Body of pancreas (tissue), 4 donors: ENCODE measurements around the gene MSL1. TPM values are rescaled to one million over a fixed set of nuclear protein-coding genes. Genes with fewer than 3 reads are reported as not detected.

ENCODE experiments used
- ATAC-seq: fragments of 150-250 bp; one replicate; pipeline ENCODE4 v1.9.1; 2016
- DNase-seq, 4 donors: peaks; one replicate each; pipeline ENCODE4 v3.0.0-alpha.2; 2019
- H3K27ac ChIP-seq, 4 donors: fragments of 200-600 bp; sonication (generic); 1 replicate in 3 of 4; 2 replicates in 1 of 4; pipeline versions ENCODE4 v1.5.1 to v1.6.1; 2016 to 2019; ENCODE audit warnings: mild to moderate bottlenecking in 1 of 4, mixed read lengths in 1 of 4, moderate library complexity in 1 of 4
- H3K27me3 ChIP-seq, 2 donors: fragments of 200-600 bp; sonication (generic); one replicate each; pipeline ENCODE4 v1.6.0; 2016; ENCODE audit warnings: mild to moderate bottlenecking in 1 of 2
- H3K36me3 ChIP-seq, 2 donors: fragments of 200-600 bp; sonication (generic); replicated peaks in 1 of 2; 2 replicates each; pipeline ENCODE4 v1.5.1; 2016; ENCODE audit warnings: low read depth in 2 of 2; ENCODE audit not compliant: insufficient read depth in 1 of 2
- H3K4me1 ChIP-seq: fragments of 200-600 bp; sonication (generic); one replicate; pipeline ENCODE4 v1.6.0; 2016
- H3K4me3 ChIP-seq, 2 donors: fragments of 200-600 bp; sonication (generic); 1 replicate in 1 of 2; 2 replicates in 1 of 2; pipeline ENCODE4 v1.5.1; 2016 to 2019
- H3K9me3 ChIP-seq, 3 donors: fragments of 200-600 bp; sonication (generic); 1 replicate in 2 of 3; 2 replicates in 1 of 3; pipeline ENCODE4 v1.5.1; 2016
- POLR2A ChIP-seq, 3 donors: fragments of 450-650 bp; IDR thresholded peaks; one replicate each; pipeline ENCODE4 v1.6.1; 2016; ENCODE audit warnings: antibody characterized with exemption in 3 of 3, mild to moderate bottlenecking in 2 of 3
- WGBS, 2 donors: methylation state at CpG; one replicate each; pipeline ENCODE4 v1.1.5; 2017; 5-methylcytosine and 5-hydroxymethylcytosine counted together
- intact Hi-C: fragments of 100-400 bp; cut with DNase I; formaldehyde crosslinking; loops from one replicate; pipeline ENCODE4 v1.15.1; 2023
- total RNA-seq, 2 donors: library from RNA; depleted of rRNA; stranded (reverse); fragments of >200 nt; gene quantifications; one replicate each; pipeline ENCODE4 v1.1.0, GENCODE V29; 2016
- TF ChIP-seq, protein P1 (sequence below), 7 experiments: fragments of 450-650 bp in 4 of 7; fragments of 200-600 bp in 3 of 7; sonication (generic) in 3 of 7; IDR thresholded peaks; one replicate each; pipeline ENCODE4 v1.5.1; 2016 to 2019; ENCODE audit warnings: antibody characterized with exemption in 7 of 7

MSL1 gene
- total RNA-seq, 2 donors from 2014 or later = 75.5 to 157 TPM

DNA sequence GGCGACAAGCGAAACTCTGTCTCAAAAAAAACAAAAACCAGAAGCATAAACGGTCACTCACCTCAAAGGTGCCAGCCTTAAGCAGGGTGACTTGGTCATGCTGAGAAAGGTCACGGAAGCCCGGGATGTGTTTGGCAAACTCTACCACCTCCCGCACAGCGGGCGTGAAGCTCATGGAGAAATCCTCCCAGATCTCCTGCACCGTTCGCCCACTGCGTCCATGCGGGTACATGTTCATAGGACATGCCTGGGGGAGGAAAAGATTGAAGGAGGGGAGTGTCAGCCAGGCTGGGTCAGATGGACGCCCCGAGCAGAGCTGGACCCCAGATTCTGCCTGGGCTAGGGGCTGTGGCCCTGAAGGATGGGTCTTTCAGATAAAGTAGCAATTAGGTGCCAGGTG, 26.9 kb upstream of the MSL1 start:
- no peaks in the 10 kb centered on the region for H3K27me3 ChIP-seq
- 75 to 91% methylated on average over 14 of the region's 14 CpGs for WGBS, 2 donors
- TF ChIP-seq, protein P1, sequence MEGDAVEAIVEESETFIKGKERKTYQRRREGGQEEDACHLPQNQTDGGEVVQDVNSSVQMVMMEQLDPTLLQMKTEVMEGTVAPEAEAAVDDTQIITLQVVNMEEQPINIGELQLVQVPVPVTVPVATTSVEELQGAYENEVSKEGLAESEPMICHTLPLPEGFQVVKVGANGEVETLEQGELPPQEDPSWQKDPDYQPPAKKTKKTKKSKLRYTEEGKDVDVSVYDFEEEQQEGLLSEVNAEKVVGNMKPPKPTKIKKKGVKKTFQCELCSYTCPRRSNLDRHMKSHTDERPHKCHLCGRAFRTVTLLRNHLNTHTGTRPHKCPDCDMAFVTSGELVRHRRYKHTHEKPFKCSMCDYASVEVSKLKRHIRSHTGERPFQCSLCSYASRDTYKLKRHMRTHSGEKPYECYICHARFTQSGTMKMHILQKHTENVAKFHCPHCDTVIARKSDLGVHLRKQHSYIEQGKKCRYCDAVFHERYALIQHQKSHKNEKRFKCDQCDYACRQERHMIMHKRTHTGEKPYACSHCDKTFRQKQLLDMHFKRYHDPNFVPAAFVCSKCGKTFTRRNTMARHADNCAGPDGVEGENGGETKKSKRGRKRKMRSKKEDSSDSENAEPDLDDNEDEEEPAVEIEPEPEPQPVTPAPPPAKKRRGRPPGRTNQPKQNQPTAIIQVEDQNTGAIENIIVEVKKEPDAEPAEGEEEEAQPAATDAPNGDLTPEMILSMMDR (IDR thresholded peaks at IDR 0.05) = no peak
- no peak for TF ChIP-seq POLR2A (IDR thresholded peaks at IDR 0.05)
- peaks cover 61% of the 10 kb centered on the region for H3K4me1 ChIP-seq
- H3K36me3 ChIP-seq = peaks cover 8 to 9% of the 10 kb centered on the region in 2 donors
- no peaks in the 10 kb centered on the region for H3K9me3 ChIP-seq
- peak overlapping the region; percentile 98 to 100 (median 99) for H3K27ac ChIP-seq
- intact Hi-C loops = no loop called here
- DNase-seq (no peak), ATAC-seq (no peak)
- H3K4me3 ChIP-seq = no peak overlapping the region

DNA sequence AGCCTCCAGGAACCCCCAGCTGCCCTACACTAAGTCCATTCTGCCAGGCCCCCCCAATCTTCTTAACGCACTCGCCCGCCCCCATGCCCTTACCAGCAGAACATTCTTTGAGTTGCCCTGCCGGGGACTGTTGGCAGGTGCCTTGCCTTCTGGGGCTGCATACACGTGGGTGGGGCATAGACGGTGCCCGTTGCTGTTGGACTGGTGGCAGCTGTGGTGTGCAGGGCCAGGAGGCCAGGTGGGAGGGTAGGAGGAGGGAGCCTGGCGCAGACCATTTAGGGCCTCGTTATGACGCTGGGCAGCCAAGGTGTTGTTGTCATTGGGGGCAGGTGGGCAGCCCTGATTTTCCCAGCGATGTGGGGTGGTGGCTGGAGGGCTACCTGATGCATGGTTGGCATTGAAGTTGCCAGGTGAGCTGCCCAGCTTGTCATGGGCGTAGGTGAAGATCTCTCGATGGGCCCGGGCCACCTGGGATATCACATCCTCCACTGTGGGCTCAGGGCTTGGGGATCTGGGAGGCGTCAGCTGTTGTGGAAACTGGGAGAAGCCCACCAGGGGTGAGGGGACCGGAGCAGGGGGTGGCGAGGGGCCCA, 26.3 kb upstream of the MSL1 start:
- Histone ChIP-seq H3K36me3 (peaks cover 8 to 9% of the 10 kb centered on the region in 2 donors), H3K27me3 (no peaks in the 10 kb centered on the region), H3K9me3 (no peaks in the 10 kb centered on the region), H3K27ac (peak overlapping the region; percentile 98 to 100 (median 99)), H3K4me1 (peaks cover 66% of the 10 kb centered on the region), H3K4me3 (no peak overlapping the region)
- TF ChIP-seq, protein P1 (IDR thresholded peaks at IDR 0.05) = no peak
- no peak for TF ChIP-seq POLR2A (IDR thresholded peaks at IDR 0.05)
- 49 to 52% methylated on average over 7 to 17 of the region's 17 CpGs for WGBS, 2 donors
- intact Hi-C loops = no loop called here
- ATAC-seq (no peak), DNase-seq (peak in 3 of 4 donors; percentile 44 to 68 (median 51))

DNA sequence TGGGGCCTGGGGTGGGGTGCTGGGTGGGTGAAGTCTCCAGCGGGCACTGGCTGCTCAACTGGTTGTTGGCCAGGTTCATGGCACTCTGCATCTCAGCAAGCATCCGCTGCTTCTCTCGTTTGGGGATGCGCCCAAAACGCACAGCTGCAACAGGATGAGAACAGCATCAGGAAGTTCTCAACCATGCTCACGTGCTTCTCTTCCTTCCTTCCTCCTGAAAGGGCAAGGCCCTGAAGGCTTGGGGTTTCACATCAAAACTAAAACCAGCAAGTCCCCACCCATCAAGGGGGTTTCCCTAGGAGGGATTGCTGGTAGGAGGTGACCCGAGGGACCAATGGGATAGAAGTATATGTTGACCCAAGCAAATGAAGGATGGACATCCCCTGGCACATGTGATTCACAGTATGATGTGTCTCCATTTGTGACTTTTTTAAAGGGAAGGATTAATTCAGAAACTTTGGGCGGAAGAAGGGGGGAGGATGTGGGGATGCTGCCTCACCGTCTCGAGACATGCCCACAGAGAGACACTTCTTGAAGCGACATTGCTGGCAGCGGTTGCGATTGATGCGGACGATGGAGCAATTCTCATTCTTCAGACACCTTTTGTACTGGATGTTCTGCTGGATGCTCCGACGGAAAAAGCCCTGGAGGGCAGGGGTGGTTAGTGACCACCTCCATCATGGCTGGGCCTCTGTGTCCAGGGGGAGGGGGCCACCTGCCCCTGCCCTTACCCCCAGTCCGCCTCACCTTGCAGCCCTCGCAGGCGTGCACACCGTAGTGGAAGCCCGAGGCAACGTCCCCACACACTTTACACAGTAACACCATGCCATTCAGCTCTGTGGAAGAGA, 25.6 kb upstream of the MSL1 start:
- peaks cover 70% of the 10 kb centered on the region for H3K4me1 ChIP-seq
- DNase-seq = peak in 2 of 4 donors; percentile 42 to 74
- peak overlapping the region; percentile 98 to 100 (median 99) for H3K27ac ChIP-seq
- intact Hi-C loops = no loop called here
- H3K36me3 ChIP-seq = peaks cover 8 to 9% of the 10 kb centered on the region in 2 donors
- TF ChIP-seq, protein P1 (IDR thresholded peaks at IDR 0.05) = no peak
- TF ChIP-seq POLR2A (IDR thresholded peaks at IDR 0.05) = no peak
- WGBS, 2 donors = 66 to 77% methylated on average over 14 to 23 of the region's 23 CpGs
- H3K27me3 ChIP-seq = no peaks in the 10 kb centered on the region
- ATAC-seq = no peak
- no peaks in the 10 kb centered on the region for H3K9me3 ChIP-seq
- H3K4me3 ChIP-seq = no peak overlapping the region

DNA sequence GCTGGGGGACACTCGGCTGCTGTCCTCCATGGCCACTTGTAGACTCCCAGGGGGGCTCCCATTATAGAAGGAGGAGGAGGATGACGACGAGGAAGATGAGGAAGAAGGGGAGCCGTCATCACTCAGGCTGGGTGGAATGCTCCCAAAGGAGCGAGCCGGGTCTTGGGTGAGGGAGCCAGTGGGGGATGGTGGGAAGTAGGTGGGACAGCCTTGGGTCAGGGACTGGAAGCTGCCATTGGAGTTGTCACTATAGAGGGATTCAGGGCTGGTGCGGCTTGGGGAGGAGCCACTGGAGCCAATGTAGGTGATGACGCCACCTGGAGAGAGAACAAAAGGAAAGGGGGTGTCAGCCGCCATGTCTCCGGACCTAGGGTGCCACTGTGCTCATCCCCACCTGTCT, 24.7 kb upstream of the MSL1 start:
- Histone ChIP-seq H3K9me3 (no peaks in the 10 kb centered on the region), H3K36me3 (peaks cover 8 to 9% of the 10 kb centered on the region in 2 donors), H3K27ac (peak overlapping the region; percentile 98 to 100 (median 99)), H3K27me3 (no peaks in the 10 kb centered on the region), H3K4me1 (peaks cover 73% of the 10 kb centered on the region), H3K4me3 (no peak overlapping the region)
- 58 to 68% methylated on average over 10 of the region's 10 CpGs for WGBS, 2 donors
- DNase-seq (no peak), ATAC-seq (no peak)
- TF ChIP-seq POLR2A (IDR thresholded peaks at IDR 0.05) = no peak
- TF ChIP-seq, protein P1 (IDR thresholded peaks at IDR 0.05) = no peak
- intact Hi-C loops = no loop called here
